ENCODE results near the gene PNPLA3.

PNPLA3 gene

GRCh38 chr22:43992331-43992821, 68.8 kb downstream of the PNPLA3 start:
- DNase-seq (ENCODE audit: low read depth, low spot score), result peak; percentile 58

GRCh38 chr22:43993072-43993760, 69.6 kb downstream of the PNPLA3 start:
- peak; percentile 78 for DNase-seq (ENCODE audit: low read depth, low spot score)

- DNase-seq (ENCODE audit: low read depth, low spot score), result no peak
These were observed 70.4 kb downstream of the PNPLA3 start for GRCh38 chr22:43994006-43994405.

- no peak for DNase-seq (ENCODE audit: low read depth, low spot score)
These were observed 70.8 kb downstream of the PNPLA3 start for GRCh38 chr22:43994416-43994815.

GRCh38 chr22:43995057-43995685, 71.6 kb downstream of the PNPLA3 start:
- no peak for DNase-seq (ENCODE audit: low read depth, low spot score)

GRCh38 chr22:43995798-43996169, 72.2 kb downstream of the PNPLA3 start:
- DNase-seq (ENCODE audit: low read depth, low spot score), result no peak

- DNase-seq (ENCODE audit: low read depth, low spot score), result no peak
These were observed 72.8 kb downstream of the PNPLA3 start for GRCh38 chr22:43996170-43996980.

GRCh38 chr22:43996981-43997265, 73.3 kb downstream of the PNPLA3 start:
- DNase-seq (ENCODE audit: low read depth, low spot score), result no peak
